A549 (cell line): ENCODE results near the gene RUNX1.

Source experiments
- BHLHE40 ChIP-seq: IDR thresholded peaks from 2 replicates; pipeline ENCODE4 v1.6.1; 2012; ENCODE audit warnings: low read depth, low read length, inconsistent platforms
- CHD2 ChIP-seq: fragments of 150-350 bp; IDR thresholded peaks from 2 replicates; pipeline ENCODE4 v1.6.1; 2014; ENCODE audit warnings: low read length; ENCODE audit not compliant: partially characterized antibody
- ESRRA ChIP-seq: fragments of 150-350 bp; IDR thresholded peaks from 2 replicates; pipeline ENCODE4 v1.6.1; 2014; ENCODE audit warnings: mild to moderate bottlenecking, low read length, borderline replicate concordance
- GATA3 ChIP-seq: IDR thresholded peaks from 2 replicates; pipeline ENCODE4 v1.6.1; 2012; ENCODE audit warnings: borderline replicate concordance
- POLR2A ChIP-seq: IDR thresholded peaks from 2 replicates; pipeline ENCODE4 v1.6.1; 2012; ENCODE audit warnings: mild to moderate bottlenecking, low read length
- RAD21 ChIP-seq, 2 experiments: fragments of >200 bp in 1 of 2; sonication (Bioruptor Twin) in 1 of 2; formaldehyde crosslinking in 1 of 2; IDR thresholded peaks in 1 of 2; conservative IDR thresholded peaks in 1 of 2; 2 replicates in 1 of 2; 3 replicates in 1 of 2; pipeline ENCODE4 v1.6.1; 2012 to 2018; ENCODE audit warnings: inconsistent platforms in 1 of 2
- SMC3 ChIP-seq: fragments of >200 bp; sonication (Bioruptor Twin); formaldehyde crosslinking; IDR thresholded peaks from 3 replicates; pipeline ENCODE4 v1.6.1; 2018; ENCODE audit warnings: inconsistent platforms
- SREBF2 ChIP-seq: fragments of 450-650 bp; IDR thresholded peaks from 2 replicates; pipeline ENCODE4 v1.6.1; 2014; ENCODE audit warnings: mild to moderate bottlenecking, moderate library complexity
- TF ChIP-seq, protein P1 (sequence below): fragments of >200 bp; sonication (Bioruptor Twin); formaldehyde crosslinking; IDR thresholded peaks from 3 replicates; pipeline ENCODE4 v1.5.1; 2016
- TF ChIP-seq, protein P2 (sequence below): IDR thresholded peaks from 2 replicates; pipeline ENCODE4 v1.6.1; 2012

DNA sequence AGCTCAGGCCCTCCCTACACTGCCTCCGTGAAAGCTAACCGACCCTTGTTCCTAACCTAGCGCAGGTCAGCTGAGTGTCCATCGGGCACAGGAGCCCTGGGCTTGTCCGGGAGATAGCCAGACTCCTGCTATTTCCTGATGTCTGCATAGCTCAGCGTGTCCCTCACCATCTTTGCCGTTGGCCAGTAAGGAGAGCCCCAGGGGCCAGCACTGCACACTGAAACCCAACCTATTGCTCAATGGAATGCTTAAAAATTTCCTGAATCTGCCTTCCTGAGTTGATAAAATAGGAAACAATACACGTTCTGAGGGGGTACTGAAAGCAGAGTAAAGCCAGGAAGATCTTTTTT is 2.2 kb downstream of the RUNX1 start:
- TF ChIP-seq, protein P1, sequence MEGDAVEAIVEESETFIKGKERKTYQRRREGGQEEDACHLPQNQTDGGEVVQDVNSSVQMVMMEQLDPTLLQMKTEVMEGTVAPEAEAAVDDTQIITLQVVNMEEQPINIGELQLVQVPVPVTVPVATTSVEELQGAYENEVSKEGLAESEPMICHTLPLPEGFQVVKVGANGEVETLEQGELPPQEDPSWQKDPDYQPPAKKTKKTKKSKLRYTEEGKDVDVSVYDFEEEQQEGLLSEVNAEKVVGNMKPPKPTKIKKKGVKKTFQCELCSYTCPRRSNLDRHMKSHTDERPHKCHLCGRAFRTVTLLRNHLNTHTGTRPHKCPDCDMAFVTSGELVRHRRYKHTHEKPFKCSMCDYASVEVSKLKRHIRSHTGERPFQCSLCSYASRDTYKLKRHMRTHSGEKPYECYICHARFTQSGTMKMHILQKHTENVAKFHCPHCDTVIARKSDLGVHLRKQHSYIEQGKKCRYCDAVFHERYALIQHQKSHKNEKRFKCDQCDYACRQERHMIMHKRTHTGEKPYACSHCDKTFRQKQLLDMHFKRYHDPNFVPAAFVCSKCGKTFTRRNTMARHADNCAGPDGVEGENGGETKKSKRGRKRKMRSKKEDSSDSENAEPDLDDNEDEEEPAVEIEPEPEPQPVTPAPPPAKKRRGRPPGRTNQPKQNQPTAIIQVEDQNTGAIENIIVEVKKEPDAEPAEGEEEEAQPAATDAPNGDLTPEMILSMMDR = no peak
- no peak for TF ChIP-seq CHD2
- TF ChIP-seq POLR2A = no peak
- TF ChIP-seq SREBF2 = no peak
- TF ChIP-seq SMC3 = no peak
- TF ChIP-seq, protein P2, sequence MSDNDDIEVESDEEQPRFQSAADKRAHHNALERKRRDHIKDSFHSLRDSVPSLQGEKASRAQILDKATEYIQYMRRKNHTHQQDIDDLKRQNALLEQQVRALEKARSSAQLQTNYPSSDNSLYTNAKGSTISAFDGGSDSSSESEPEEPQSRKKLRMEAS = no peak
- no peak for TF ChIP-seq BHLHE40
- TF ChIP-seq GATA3 = no peak
- TF ChIP-seq RAD21 (conservative IDR thresholded peaks at IDR 0.05 in 1 of 2, IDR thresholded peaks at IDR 0.05 in 1 of 2) = no peak
- TF ChIP-seq ESRRA = no peak
